Skin of body (tissue), 2 donors: Measurements from ENCODE around the gene RUNX3. TPM values are rescaled to one million over a fixed set of nuclear protein-coding genes. Genes with fewer than 3 reads are reported as not detected.
"Not testable (repeated sequence)": the region's sequence is repeated elsewhere in the genome, so short reads cannot be mapped to it uniquely, and the experiment has no call there.

Experiments
- DNase-seq: peaks from one replicate; lab custom pipeline; 2025; lab: John Stamatoyannopoulos, UW
- total RNA-seq: library from RNA; depleted of rRNA; stranded (reverse); fragments of >200 nt; gene quantifications from one replicate; pipeline ENCODE4 v1.2.3, GENCODE V29; 2014

Gene RUNX3
- total RNA-seq, 1 donor from 2014 or later, result 1.9 TPM

DNA sequence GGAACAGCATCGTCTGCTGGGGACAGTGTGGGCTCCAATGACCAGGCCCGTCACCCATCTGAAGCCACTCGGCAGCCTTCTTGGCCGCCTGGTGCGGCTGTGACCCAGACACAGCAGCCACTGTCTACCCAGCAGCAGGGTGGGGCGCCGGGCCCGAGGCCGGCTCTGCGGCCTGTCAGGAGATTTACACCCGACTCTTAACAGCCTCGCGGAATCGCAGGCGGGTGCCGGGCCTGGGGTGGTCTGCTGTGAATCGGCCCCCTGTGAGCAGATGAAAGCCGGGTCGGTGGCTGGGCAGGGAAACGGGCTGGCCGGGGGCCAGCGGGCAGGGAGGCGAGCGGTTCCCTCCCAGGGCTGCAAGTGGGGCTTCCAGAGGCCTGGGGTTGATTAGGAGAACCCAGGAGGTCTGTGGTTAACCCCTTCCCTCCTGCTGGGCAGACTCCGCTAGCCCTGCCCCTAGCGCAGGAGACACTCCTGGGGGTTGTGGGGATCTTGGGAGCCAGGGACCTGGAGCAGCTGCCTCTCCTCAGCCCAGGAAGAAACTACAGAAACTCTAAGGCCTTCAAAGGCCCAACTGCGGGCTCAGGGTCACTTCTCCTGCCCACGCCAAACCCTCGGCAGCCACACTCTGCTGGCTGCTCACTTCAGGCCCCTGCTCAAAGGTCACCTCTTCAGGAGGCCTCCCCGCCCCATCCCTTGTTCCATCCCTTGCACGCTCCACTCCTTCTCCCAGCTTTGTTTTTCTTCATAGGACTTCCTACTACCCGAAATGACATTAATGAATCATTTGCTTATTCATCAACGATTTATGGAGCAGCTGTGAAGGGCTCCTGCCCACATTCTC lies 15.6 kb downstream of the RUNX3 start:
- DNase-seq, result no peak

DNA sequence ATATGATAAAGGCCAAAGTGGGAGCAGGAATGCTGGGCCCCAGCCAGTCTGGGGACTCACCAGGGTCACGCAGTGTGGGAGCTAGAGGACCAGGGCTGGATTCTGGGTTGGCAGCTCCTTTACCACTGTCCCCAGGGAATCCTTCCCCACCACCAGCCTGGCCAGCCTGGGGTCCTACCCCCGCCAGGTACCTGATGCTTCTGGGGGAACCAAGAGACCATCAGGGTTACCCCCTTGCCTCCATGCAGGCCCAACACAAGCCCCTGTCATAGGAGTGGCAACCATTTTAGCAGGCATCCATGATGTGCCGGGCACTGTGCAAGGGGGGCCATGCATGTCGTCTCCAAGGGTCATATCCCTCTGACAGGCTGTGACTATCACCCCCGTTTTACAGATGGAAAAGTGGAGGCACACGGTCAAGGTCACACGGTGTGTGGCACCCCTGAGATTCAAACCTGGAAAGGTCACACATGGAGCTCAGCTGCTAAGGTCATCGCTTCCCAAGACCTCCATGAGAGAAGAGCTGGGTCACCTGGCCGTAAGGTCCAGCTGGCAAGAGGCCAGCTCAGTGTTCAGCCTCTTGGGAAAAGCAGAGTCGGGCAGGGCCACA lies 16.4 kb downstream of the RUNX3 start:
- no peak for DNase-seq

DNA sequence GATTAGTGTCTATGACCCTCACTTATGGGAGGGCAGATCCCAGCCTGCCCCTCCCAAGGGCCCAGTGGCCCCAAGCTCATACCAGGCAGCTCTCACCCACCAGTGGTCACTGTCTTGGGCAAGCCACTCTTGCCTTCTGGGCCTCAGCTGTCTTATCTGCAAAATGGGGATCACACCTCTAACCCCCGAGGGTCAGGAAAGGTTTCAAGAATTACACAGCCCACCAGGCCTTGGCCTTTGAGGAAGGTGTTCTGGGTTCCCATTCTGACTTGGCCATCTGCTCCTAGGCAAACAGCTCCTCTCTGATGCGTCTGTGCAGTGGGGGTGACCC lies 16.8 kb downstream of the RUNX3 start:
- DNase-seq, result no peak

GRCh38 chr1:24912376-24913273 lies 17.5 kb downstream of the RUNX3 start:
- DNase-seq, result no peak

GRCh38 chr1:24911651-24912155 lies 18.4 kb downstream of the RUNX3 start:
- no peak for DNase-seq

DNA sequence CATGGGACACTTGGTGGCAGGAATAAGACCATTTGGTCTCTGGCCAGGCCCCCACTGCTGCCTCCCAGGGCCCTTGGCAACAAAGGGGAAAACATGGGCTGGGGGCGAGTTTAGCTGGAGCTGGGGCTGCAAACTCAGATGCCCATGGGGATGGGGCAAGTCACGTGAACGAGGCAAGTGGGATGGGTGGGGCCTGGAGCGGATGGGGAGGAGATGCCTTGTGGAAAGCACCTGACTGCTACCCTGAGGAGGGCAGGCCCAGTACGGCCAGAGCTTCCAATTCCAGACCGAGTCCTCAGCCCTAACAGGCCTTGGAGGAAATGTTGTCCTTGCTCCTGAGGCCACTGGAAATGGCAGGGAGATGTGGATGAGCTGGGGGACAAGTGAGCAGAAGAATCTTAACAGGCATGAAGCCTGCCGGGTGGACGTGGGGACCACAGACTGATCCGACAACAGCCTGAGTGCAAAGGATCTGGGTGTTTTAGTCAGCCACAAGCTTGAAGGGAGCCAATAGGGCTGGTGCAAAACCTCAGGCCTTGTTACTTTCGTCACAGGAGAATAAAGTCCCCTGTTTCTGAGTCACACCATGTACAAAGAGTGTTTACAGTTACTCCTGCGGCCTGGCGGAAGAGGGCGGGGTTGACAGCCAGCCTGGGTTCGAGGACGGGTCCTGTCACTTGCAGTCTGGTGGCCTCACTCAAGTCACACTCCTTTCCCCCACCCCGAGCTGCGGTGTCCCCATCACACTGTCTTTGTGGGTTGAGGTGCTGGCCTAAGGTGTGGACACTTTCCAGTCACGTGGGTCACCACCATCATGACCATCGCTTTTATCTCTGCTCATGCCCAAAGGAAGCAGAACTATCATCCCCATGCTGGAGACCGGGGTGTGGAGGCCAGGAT lies 19.1 kb downstream of the RUNX3 start:
- no peak for DNase-seq

- no peak for DNase-seq
Observed at GRCh38 chr1:24910210-24910609, 19.9 kb downstream of the RUNX3 start.

- no peak for DNase-seq
Observed at GRCh38 chr1:24909388-24909898, 20.6 kb downstream of the RUNX3 start.

DNA sequence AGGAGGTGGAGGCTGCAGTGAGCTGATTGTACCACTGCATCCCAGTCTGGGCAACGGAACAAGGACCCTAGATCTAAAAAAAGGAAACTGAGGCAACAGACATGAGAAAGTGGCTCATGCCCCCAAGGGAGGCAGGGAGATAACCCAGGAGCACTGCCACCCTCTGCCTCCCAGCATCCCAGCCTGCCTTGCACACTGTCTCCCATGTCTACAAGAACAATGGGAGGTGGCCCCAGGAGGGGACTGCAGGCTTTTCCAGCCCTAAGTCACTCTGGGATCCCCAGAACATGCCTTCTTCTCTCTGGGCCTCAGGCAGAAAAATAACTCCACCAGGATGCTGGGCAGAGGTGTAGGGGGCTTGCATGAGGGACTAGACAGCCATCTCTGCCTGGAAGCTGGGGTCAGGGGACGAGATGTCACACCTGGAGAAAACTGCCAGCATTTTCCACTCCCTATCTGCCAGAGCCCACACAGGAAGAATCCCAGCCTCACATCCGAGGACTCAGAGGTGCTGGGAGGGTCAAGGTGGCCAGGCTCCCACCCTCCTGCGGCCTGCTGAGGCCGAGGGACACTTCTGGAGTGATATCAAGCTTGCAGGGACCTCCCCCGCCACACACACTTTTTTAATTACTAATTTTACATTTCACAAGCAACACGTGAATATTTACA lies 21.4 kb downstream of the RUNX3 start:
- no peak for DNase-seq

DNA sequence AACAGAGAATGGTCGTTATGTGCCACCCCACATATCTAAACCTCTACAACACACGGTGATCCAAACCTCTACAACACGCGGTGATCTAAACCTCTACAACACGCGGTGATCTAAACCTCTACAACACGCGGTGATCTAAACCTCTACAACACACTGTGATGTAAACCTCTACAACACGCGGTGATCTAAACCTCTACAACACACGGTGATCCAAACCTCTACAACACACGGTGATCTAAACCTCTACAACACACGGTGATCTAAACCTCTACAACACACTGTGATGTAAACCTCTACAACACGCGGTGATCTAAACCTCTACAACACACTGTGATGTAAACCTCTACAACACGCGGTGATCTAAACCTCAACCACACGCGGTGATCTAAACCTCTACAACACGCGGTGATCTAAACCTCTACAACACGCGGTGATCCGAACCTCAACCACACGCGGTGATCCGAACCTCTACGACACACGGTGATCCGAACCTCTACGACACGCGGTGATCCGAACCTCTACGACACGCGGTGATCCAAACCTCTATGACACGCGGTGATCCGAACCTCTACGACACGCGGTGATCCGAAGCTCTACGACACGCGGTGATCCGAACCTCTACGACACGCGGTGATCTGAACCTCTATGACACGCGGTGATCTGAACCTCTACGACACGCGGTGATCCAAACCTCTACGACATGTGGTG lies 22.3 kb downstream of the RUNX3 start:
- DNase-seq, result not testable (repeated sequence)

DNA sequence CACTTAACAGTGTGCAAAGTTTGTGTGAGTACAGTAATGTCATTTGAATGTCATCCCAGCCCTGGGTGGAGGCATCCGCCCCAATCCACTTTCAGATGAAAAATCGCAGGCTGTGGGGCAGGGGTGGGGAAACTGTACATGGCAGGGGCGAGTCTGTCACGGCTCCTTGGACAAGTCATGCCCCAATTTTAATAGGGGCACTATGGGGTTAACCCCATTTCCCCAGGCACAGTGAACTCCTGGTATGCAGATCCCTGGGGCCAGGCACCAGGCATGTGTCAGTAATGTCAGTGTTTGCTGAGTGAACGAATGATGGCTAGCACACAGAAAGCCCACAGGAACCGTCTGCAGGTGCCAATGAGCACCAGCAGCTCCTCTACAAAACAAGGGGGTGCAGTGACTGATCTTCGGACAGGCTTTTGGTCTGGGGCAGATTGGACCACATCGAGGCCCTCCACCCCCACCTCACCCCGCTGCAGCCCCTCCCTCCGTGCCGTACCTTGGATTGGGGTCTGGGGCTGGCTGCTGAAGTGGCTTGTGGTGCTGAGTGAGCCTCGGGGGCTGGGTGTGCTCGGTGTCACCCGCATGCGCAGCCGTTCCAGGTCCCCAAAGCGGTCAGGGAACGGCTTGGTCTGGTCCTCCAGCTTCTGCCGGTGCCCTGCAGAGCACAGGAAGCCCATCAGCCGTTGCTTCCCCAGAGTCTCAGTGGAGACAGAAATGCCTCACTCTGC lies 23.2 kb downstream of the RUNX3 start:
- DNase-seq, result no peak

DNA sequence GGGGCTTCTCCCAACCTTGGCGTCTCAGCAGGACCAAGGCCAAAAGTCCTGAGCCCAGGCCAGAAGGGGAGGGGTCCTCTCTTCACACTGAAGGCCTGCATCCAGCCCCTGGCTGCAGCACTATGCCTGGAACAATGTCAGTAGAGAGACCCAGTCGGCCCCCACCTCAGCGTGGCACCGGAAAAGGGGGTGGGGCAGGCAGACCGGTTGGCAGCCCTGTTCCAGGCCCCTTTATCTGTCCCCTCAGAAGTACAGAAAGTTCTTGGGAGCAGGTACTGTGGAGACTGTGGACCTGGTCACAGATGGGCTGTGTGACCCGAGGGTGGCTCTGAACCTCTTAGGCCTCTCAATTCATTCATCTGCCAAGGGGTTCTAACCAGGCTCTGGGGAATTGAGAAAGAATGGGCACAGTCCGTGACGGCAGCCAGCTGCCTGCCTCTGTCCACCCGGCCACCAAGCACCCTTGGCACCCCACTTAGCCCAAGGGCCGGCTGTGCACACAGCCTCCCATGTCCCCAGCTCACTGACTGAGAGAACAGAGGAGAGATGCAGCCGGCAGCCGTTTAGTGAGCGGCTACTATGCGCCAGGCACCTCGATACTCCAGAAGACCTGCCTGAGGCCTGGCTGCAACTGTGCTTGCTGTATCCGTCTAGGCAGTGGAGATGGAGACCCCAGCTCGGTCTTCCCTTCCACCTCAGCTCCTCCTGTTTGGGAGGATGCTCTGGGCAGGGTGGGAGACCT lies 23.9 kb downstream of the RUNX3 start:
- DNase-seq, result no peak

- DNase-seq, result no peak
Observed at GRCh38 chr1:24905355-24905978, 24.6 kb downstream of the RUNX3 start.

DNA sequence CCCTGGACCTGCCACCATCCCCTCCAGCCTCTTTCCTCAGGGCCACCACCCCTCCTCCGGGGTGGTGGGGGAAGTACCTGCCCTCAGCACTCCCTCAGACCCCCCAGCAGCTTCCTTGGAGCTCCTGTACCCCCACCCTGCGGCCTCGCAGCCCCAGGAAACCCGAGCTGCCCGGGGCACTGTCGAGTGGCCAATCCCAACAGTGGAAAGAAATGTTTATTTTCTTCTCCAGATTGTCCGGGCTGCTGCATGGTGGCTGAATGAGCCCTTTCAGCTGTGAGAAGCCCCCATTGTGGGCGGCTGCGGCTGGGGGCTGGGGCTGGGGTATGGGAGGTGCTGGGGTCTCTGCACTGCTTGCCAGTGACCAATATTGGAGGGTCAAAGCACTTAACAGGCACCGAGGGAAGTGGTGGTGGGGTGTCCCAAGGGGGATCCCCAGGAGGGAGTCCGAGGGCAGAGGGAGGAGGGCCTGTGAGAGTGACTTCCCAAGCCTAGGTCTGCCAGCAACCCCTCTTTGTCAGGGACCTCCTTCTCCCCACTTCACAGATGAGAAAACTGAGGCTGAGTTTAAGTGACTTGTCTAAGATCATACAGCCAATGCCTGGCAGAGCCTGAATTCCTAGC lies 25.2 kb downstream of the RUNX3 start:
- DNase-seq, result no peak

- no peak for DNase-seq
Observed at GRCh38 chr1:24903955-24904730, 25.9 kb downstream of the RUNX3 start.

GRCh38 chr1:24903560-24903954 lies 26.5 kb downstream of the RUNX3 start:
- no peak for DNase-seq
